ENCODE data around the gene MYO19. TPM values are rescaled to one million over a fixed set of nuclear protein-coding genes. Genes with fewer than 3 reads are reported as not detected.

The MYO19 gene
- total RNA-seq, 1 donor, result 51.4 TPM

DNA sequence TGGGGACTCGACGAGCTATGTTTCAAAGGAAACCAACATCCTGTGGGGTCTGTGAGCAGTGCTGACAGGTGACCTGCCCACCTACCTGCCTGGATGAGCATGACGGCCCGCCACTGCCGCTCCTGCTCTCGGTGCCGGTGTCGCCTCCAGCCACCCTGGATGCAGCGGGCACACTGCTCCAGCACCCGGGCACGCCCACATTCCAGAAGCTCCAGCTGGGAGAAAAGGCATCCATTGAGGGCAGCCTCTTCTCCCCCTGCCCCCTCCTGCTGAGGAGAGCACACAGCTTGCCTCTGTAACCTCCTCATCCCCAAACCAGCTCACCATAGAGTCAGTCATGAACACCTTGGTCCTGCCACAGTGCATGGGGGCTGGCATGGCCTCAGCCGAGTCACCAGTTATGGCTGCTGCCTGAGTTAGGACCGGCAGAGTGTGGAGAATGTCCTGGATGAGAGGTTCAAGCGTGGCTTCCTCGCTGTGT lies 33.9 kb downstream of the MYO19 start:
- DNase-seq (ENCODE audit: insufficient read length, low spot score, missing footprints), result no peak
- H2AFZ ChIP-seq (ENCODE audit: low read length), result no peak overlapping the region
- no peak overlapping the region for H3K27ac ChIP-seq (ENCODE audit: low read depth, low read length)

DNA sequence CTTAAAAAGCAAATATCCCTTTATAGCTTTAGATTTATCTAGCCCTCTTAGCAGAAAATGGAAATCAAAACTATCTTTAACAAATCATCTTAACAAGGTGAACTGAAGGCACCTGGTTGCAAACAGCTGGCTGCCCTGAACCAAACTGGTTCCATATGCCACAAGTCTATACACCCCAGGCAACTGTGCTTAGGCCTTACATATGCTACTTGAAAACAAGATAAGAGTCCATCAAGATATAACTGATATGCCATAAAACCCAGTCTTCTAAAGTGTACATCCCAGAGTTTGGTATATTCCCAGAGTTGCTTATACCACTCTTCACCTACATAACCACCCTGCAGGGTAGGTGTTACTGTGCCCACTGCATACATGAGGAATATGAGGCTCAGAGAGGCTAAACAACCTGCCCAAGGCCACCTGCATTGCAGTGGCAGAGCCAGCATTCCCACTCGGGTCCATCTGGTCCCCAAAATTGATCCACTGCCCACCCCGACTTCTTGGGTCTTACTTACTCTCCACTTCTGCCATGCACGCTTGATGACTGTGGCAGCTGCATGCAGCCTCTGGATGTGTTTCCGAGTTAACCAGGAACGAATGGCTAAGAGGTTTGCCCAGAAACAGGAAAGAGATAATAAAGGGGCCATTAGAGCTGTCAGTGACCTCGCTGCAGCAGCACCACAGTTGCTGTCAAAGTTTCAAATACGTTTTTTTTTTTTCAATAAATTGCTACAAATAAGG lies 35.9 kb downstream of the MYO19 start:
- Histone ChIP-seq H3K9me3 (ENCODE audit: low read depth, low read length) (no peaks in the 10 kb centered on the region), H3K27me3 (ENCODE audit: insufficient read depth, low read length) (no peaks in the 10 kb centered on the region), H3K4me3 (ENCODE audit: insufficient read depth, low read length) (no peak overlapping the region), H3K79me2 (ENCODE audit: insufficient read depth, low read length) (no peaks in the 10 kb centered on the region), H3K4me2 (ENCODE audit: insufficient read depth, low read length) (no peak overlapping the region), H3K36me3 (ENCODE audit: insufficient read depth, low read length) (peaks cover 69% of the 10 kb centered on the region), H3K27ac (ENCODE audit: low read depth, low read length) (no peak overlapping the region), H4K20me1 (ENCODE audit: insufficient read depth, low read length) (peaks cover 3% of the 10 kb centered on the region), H2AFZ (ENCODE audit: low read length) (no peak overlapping the region), H3K4me1 (ENCODE audit: insufficient read depth, low read length) (peaks cover 6% of the 10 kb centered on the region)
- TF ChIP-seq, protein P1, sequence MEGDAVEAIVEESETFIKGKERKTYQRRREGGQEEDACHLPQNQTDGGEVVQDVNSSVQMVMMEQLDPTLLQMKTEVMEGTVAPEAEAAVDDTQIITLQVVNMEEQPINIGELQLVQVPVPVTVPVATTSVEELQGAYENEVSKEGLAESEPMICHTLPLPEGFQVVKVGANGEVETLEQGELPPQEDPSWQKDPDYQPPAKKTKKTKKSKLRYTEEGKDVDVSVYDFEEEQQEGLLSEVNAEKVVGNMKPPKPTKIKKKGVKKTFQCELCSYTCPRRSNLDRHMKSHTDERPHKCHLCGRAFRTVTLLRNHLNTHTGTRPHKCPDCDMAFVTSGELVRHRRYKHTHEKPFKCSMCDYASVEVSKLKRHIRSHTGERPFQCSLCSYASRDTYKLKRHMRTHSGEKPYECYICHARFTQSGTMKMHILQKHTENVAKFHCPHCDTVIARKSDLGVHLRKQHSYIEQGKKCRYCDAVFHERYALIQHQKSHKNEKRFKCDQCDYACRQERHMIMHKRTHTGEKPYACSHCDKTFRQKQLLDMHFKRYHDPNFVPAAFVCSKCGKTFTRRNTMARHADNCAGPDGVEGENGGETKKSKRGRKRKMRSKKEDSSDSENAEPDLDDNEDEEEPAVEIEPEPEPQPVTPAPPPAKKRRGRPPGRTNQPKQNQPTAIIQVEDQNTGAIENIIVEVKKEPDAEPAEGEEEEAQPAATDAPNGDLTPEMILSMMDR (IDR thresholded peaks at IDR 0.05; ENCODE audit: extremely low read depth, low read depth, low read length), result no peak
- DNase-seq (ENCODE audit: insufficient read length, low spot score, missing footprints), result no peak

More for the DNA sequence above, 33.9 kb downstream of the MYO19 start:
- no peaks in the 10 kb centered on the region for H4K20me1 ChIP-seq (ENCODE audit: insufficient read depth, low read length)
- H3K27me3 ChIP-seq (ENCODE audit: insufficient read depth, low read length), result no peaks in the 10 kb centered on the region
- peaks cover 6% of the 10 kb centered on the region for H3K4me1 ChIP-seq (ENCODE audit: insufficient read depth, low read length)
- H3K79me2 ChIP-seq (ENCODE audit: insufficient read depth, low read length), result no peaks in the 10 kb centered on the region
- H3K9me3 ChIP-seq (ENCODE audit: low read depth, low read length), result no peaks in the 10 kb centered on the region
- H3K36me3 ChIP-seq (ENCODE audit: insufficient read depth, low read length), result peaks cover 64% of the 10 kb centered on the region
- no peak overlapping the region for H3K4me3 ChIP-seq (ENCODE audit: insufficient read depth, low read length)
- H3K4me2 ChIP-seq (ENCODE audit: insufficient read depth, low read length), result no peak overlapping the region
- TF ChIP-seq, protein P1 (IDR thresholded peaks at IDR 0.05; ENCODE audit: extremely low read depth, low read depth, low read length), result no peak

DNA sequence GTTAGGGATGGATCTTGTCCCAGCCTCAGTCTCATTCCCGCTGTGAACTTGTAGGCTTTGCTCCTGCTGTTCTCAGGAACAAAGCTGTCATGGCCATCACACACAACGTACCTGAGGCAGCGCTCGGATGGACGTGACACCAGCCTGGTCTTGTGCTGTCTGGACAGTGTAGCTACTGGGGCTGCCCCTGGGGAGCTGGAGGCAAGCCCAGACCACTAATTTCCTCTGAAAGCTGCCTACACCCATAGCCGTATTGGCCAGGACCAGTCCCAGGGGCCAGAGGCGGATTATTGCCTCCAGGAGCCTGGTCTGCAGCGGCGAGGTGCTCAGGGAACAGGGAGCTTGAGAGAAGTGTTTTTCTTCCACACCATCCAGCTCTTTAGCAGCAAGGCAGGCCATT lies 36.5 kb downstream of the MYO19 start:
- TF ChIP-seq, protein P1 (IDR thresholded peaks at IDR 0.05; ENCODE audit: extremely low read depth, low read depth, low read length), result no peak
- no peaks in the 10 kb centered on the region for H3K9me3 ChIP-seq (ENCODE audit: low read depth, low read length)
- no peaks in the 10 kb centered on the region for H3K79me2 ChIP-seq (ENCODE audit: insufficient read depth, low read length)
- H3K4me2 ChIP-seq (ENCODE audit: insufficient read depth, low read length), result no peak overlapping the region
- peaks cover 67% of the 10 kb centered on the region for H3K36me3 ChIP-seq (ENCODE audit: insufficient read depth, low read length)
- H2AFZ ChIP-seq (ENCODE audit: low read length), result no peak overlapping the region
- no peak for DNase-seq (ENCODE audit: insufficient read length, low spot score, missing footprints)
- peaks cover 6% of the 10 kb centered on the region for H3K4me1 ChIP-seq (ENCODE audit: insufficient read depth, low read length)
- no peak overlapping the region for H3K27ac ChIP-seq (ENCODE audit: low read depth, low read length)
- H3K27me3 ChIP-seq (ENCODE audit: insufficient read depth, low read length), result no peaks in the 10 kb centered on the region
- peaks cover 3% of the 10 kb centered on the region for H4K20me1 ChIP-seq (ENCODE audit: insufficient read depth, low read length)
- no peak overlapping the region for H3K4me3 ChIP-seq (ENCODE audit: insufficient read depth, low read length)

DNA sequence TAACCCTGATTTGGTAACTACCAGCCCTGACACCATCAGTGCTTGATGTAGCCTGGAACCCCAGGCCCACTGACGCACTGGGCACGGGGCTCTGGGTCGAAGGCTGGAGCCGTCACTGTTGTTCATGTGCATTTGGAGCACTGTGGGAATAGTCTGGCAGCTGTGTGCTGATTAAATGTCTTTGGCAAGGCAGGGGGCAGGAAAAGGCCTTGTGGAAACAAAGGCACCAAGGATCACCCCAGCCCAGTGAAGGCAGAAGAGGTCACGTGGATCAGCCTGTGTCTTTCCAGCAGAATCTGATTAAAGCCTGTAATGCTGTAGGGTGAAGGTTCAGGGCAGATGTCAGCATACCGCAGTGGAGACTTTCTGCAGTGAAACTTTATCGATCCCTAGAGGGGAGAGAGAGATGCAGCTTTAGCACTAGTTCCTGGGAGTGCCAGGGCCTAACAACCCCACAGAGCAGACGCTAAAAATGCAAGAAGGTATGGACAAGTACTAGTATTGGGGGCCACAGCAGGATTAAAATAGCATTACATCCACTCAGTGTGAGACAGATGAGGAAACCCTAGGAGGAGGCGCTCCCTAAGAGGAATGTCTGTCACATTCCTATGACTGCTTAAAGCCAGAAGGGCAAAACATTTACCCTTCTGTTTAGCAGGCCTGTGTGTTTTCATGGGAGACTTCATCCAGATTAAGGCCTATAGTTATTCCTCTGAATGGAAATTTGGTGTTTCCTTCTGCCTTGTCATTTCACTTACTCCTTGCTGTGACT lies 38.5 kb downstream of the MYO19 start:
- Histone ChIP-seq H3K36me3 (ENCODE audit: insufficient read depth, low read length) (peaks cover 80% of the 10 kb centered on the region), H3K9me3 (ENCODE audit: low read depth, low read length) (no peaks in the 10 kb centered on the region), H2AFZ (ENCODE audit: low read length) (no peak overlapping the region), H4K20me1 (ENCODE audit: insufficient read depth, low read length) (peaks cover 3% of the 10 kb centered on the region), H3K79me2 (ENCODE audit: insufficient read depth, low read length) (peaks cover 11% of the 10 kb centered on the region), H3K4me3 (ENCODE audit: insufficient read depth, low read length) (no peak overlapping the region), H3K27me3 (ENCODE audit: insufficient read depth, low read length) (no peaks in the 10 kb centered on the region), H3K4me2 (ENCODE audit: insufficient read depth, low read length) (no peak overlapping the region), H3K4me1 (ENCODE audit: insufficient read depth, low read length) (peaks cover 6% of the 10 kb centered on the region), H3K27ac (ENCODE audit: low read depth, low read length) (no peak overlapping the region)
- DNase-seq (ENCODE audit: insufficient read length, low spot score, missing footprints), result no peak
- TF ChIP-seq, protein P1 (IDR thresholded peaks at IDR 0.05; ENCODE audit: extremely low read depth, low read depth, low read length), result no peak
